K562 (cell line): ENCODE measurements around the gene SUMF2. TPM values are rescaled to one million over a fixed set of nuclear protein-coding genes. Genes with fewer than 3 reads are reported as not detected.
"Not testable (repeated sequence)": the region's sequence is repeated elsewhere in the genome, so short reads cannot be mapped to it uniquely, and the experiment has no call there.

Experiments used
- ATAC-seq: fragments of 200-7000 bp; cut with Tn5 transposase; 3 replicates; pipeline ENCODE4 v1.9.1; 2020; ENCODE audit warnings: moderate library complexity
- BruUV-seq: library from RNA; stranded (reverse); fragments of 400-500 nt; replicated peaks from 2 replicates; lab custom pipeline; 2021; lab: Mats Ljungman, UMichigan
- CTCF ChIA-PET: fragments of 300-600 bp; formaldehyde crosslinking; extraction: SDS; loops from one replicate; lab custom pipeline; 2021; ENCODE audit warnings: low intra/inter-chr PET ratio; lab: Yijun Ruan, JAX
- POLR2A ChIA-PET: fragments of 300-600, 350-650 bp; sonication (Branson Sonifier 250); formaldehyde crosslinking; extraction: SDS; loops from one replicate; lab custom pipeline; 2021; ENCODE audit warnings: antibody characterized with exemption, inconsistent platforms; lab: Yijun Ruan, JAX
- DNase-seq, 4 experiments: peaks; one replicate each; pipeline versions ENCODE4 v3.0.0 to v3.0.0-alpha.2; 2011 to 2018; ENCODE audit warnings: low spot score in 3 of 4, mixed read lengths in 3 of 4; ENCODE audit errors: extremely low read depth in 1 of 4
- FAIRE-seq: peaks from 2 replicates; lab custom pipeline; 2011; peaks lifted over from hg19 to GRCh38; lab: Jason Lieb, UNC
- H2AFZ ChIP-seq: 2 replicates; pipeline ENCODE4 v1.6.0; 2011; ENCODE audit warnings: low read depth, low read length, control low read depth, inconsistent platforms
- H3K27ac ChIP-seq: fragments of 200-600 bp; 3 replicates; pipeline ENCODE4 v1.8.0; 2011; ENCODE audit warnings: low read depth, mild to moderate bottlenecking, control low read depth, inconsistent platforms, low read length, moderate library complexity, mixed read lengths; ENCODE audit errors: extremely low read depth
- H3K27me3 ChIP-seq, 2 experiments: fragments of 300-600 bp in 1 of 2; 2 replicates in 1 of 2; 3 replicates in 1 of 2; pipeline versions ENCODE4 v1.6.0 to v1.8.0; 2011; ENCODE audit warnings: inconsistent platforms in 2 of 2, low read length in 2 of 2, mild to moderate bottlenecking in 1 of 2, mixed read lengths in 1 of 2, moderate library complexity in 1 of 2; ENCODE audit not compliant: control insufficient read depth in 2 of 2, insufficient read depth in 2 of 2
- H3K36me3 ChIP-seq: fragments of 300-600 bp; 3 replicates; pipeline ENCODE4 v1.8.0; 2011; ENCODE audit warnings: mild to moderate bottlenecking, low read length, inconsistent platforms; ENCODE audit not compliant: control insufficient read depth, insufficient read depth
- H3K4me1 ChIP-seq, 2 experiments: fragments of 200-600 bp in 1 of 2; replicated peaks in 1 of 2; 2 replicates in 1 of 2; 3 replicates in 1 of 2; pipeline versions ENCODE4 v1.5.1 to v1.8.0; 2011; ENCODE audit warnings: inconsistent platforms in 2 of 2, low read length in 2 of 2, mild to moderate bottlenecking in 1 of 2, mixed read lengths in 1 of 2, moderate library complexity in 1 of 2; ENCODE audit not compliant: control insufficient read depth in 2 of 2, insufficient read depth in 2 of 2
- H3K4me2 ChIP-seq: 2 replicates; pipeline ENCODE4 v1.6.1; 2011; ENCODE audit warnings: low read length, control low read depth, inconsistent platforms, mixed read lengths; ENCODE audit not compliant: insufficient read depth
- H3K4me3 ChIP-seq: fragments of 200-600 bp; sonication (generic), shearing (Covaris generic); 2 replicates; pipeline ENCODE4 v1.5.1; 2016; ENCODE audit warnings: control low read depth, inconsistent platforms
- H3K79me2 ChIP-seq: fragments of 200-600 bp; 3 replicates; pipeline ENCODE4 v1.8.0; 2011; ENCODE audit warnings: low read length, inconsistent platforms; ENCODE audit not compliant: control insufficient read depth, insufficient read depth
- H3K9ac ChIP-seq, 2 experiments: 2 replicates each; pipeline versions ENCODE4 v1.6.0 to v1.6.1; 2011; ENCODE audit warnings: low read depth in 2 of 2, low read length in 2 of 2, control low read depth in 1 of 2, inconsistent platforms in 1 of 2, mild to moderate bottlenecking in 1 of 2, mixed read lengths in 1 of 2; ENCODE audit not compliant: insufficient read depth in 1 of 2
- H3K9me1 ChIP-seq: one replicate; pipeline ENCODE4 v1.6.0; 2011; ENCODE audit warnings: inconsistent platforms, mild to moderate bottlenecking, low read length, moderate library complexity; ENCODE audit not compliant: control insufficient read depth, insufficient read depth
- H3K9me3 ChIP-seq: replicated peaks from 2 replicates; pipeline ENCODE4 v1.5.1; 2011; ENCODE audit warnings: low read depth, low read length, inconsistent platforms; ENCODE audit not compliant: control insufficient read depth, insufficient read depth
- H4K20me1 ChIP-seq: replicated peaks from 2 replicates; pipeline ENCODE4 v1.6.1; 2011; ENCODE audit warnings: low read length, inconsistent platforms, mixed read lengths; ENCODE audit not compliant: control insufficient read depth, insufficient read depth
- WGBS: fragments of 100-300 bp; shearing (Covaris generic); methylation state at CpG from one replicate; pipeline ENCODE4 v1.1.6; 2016; ENCODE audit warnings: low coverage, mixed read lengths; ENCODE audit not compliant: insufficient coverage; ENCODE audit errors: missing lambda C conversion rate; 5-methylcytosine and 5-hydroxymethylcytosine counted together
- in situ Hi-C: fragments of 300-500 bp; cut with MboI; formaldehyde crosslinking; loops from 4 replicates; pipeline ENCODE4 v1.15.0; 2018; ENCODE audit warnings: inconsistent platforms, mixed read lengths
- intact Hi-C: fragments of 100-400 bp; cut with micrococcal nuclease; formaldehyde crosslinking; loops from 2 replicates; pipeline ENCODE4 v1.14.2; 2022
- polyA plus RNA-seq, 8 experiments: library from polyadenylated mRNA; depleted of rRNA in 4 of 8; stranded (reverse) in 5 of 8; unstranded in 3 of 8; fragments of >200 nt; fragmentation: Nextera tagmentation in 2 of 8; fragmentation: Illumina TruSeq in 1 of 8; extraction: Ambion mirVana in 2 of 8; extraction: Trizol in 1 of 8; gene quantifications; 2 replicates each; pipeline versions ENCODE4 v1.2.1 to v1.2.3, GENCODE V29; 2011 to 2014; ENCODE audit warnings: inconsistent platforms in 1 of 8, missing spikeins in 1 of 8
- total RNA-seq, 7 experiments: library from RNA; depleted of rRNA in 6 of 7; stranded (reverse); fragments of >200 nt in 6 of 7; fragmentation: Illumina TruSeq in 2 of 7; extraction: Trizol in 2 of 7; gene quantifications; 2 replicates each; pipeline versions ENCODE4 v1.2.1 to v1.2.3, GENCODE V29; 2011 to 2021; ENCODE audit warnings: low replicate concordance in 1 of 7
- TF ChIP-seq, protein P1 (sequence below): fragments of 450-650 bp; formaldehyde crosslinking; IDR thresholded peaks from 2 replicates; pipeline ENCODE4 v1.4.0; 2022; ENCODE audit warnings: mild to moderate bottlenecking, moderate library complexity

The SUMF2 gene
- total and polyA plus RNA-seq, 9 of the 15 experiments (the other 6 are each of a cell fraction or from before 2014, with no cell fraction given), result 39.0 to 113 (median 67.7) TPM

- TF ChIP-seq, protein P1, sequence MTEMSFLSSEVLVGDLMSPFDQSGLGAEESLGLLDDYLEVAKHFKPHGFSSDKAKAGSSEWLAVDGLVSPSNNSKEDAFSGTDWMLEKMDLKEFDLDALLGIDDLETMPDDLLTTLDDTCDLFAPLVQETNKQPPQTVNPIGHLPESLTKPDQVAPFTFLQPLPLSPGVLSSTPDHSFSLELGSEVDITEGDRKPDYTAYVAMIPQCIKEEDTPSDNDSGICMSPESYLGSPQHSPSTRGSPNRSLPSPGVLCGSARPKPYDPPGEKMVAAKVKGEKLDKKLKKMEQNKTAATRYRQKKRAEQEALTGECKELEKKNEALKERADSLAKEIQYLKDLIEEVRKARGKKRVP, result no peak
- POLR2A ChIA-PET, result interaction anchor here (1.4 kb wide), 1 partner anchor 10 kb away, joined by 3 read pairs; no protein-coding TSS in a partner anchor
- H3K27ac ChIP-seq, result no peak overlapping the region
- H3K36me3 ChIP-seq, result peaks cover 12% of the 10 kb centered on the region; the same call in 1 of the 3 replicates
- H3K79me2 ChIP-seq, result no peaks in the 10 kb centered on the region
- CTCF ChIA-PET, result no interaction called here
- DNase-seq (no peak), FAIRE-seq (no peak), ATAC-seq (no peak)
- no peak overlapping the region for H3K4me3 ChIP-seq
- no peaks in the 10 kb centered on the region for H3K9me1 ChIP-seq
- BruUV-seq, result no TSS peak
- H3K9ac ChIP-seq, result no peak overlapping the region
- H3K27me3 ChIP-seq, result no peaks in the 10 kb centered on the region
- H4K20me1 ChIP-seq, result no peaks in the 10 kb centered on the region
- H3K9me3 ChIP-seq, result no peaks in the 10 kb centered on the region
- H3K4me1 ChIP-seq, result peaks cover 3 to 11% of the 10 kb centered on the region in 2 experiments; a peak in 3 of 5 replicates
- H3K4me2 ChIP-seq, result no peak overlapping the region
- in situ Hi-C loops, result no loop called here
- H2AFZ ChIP-seq, result no peak overlapping the region
- WGBS, result 95% methylated on average over 8 of the region's 8 CpGs
- intact Hi-C loops, result loop anchor here (5.0 kb wide), 1 partner anchor 37 kb away; no protein-coding TSS in a partner anchor
Measured at GRCh38 chr7:56030340-56030739, 33.7 kb upstream of the SUMF2 start.

DNA sequence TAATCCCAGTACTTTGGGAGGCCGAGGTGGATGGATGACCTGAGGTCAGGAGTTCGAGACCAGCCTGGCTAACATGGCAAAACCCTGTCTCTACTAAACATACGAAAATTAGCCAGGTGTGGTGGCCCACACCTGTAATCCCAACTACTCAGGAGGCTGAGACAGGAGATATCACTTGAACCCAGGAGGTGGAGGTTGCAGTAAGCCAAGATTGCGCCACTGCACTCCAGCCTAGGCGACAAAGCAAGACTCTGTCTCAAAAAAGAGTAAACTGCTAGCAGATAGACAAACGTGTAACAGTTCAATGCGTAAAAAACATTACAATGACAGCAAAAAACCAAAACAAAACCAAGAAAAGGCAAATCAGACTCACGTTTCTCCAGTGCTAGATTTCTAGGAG is 32.5 kb upstream of the SUMF2 start:
- H3K27me3 ChIP-seq, H2AFZ ChIP-seq, H3K4me3 ChIP-seq, FAIRE-seq, ATAC-seq, H4K20me1 ChIP-seq, H3K4me2 ChIP-seq, CTCF ChIA-PET, DNase-seq, BruUV-seq, H3K79me2 ChIP-seq, H3K9ac ChIP-seq, in situ Hi-C loops, H3K9me3 ChIP-seq, H3K27ac ChIP-seq, H3K9me1 ChIP-seq, POLR2A ChIA-PET: not testable (repeated sequence)
- Histone ChIP-seq H3K36me3 (peaks cover 12% of the 10 kb centered on the region; the same call in 1 of the 3 replicates), H3K4me1 (peaks cover 3 to 11% of the 10 kb centered on the region in 2 experiments; a peak in 3 of 5 replicates)
- intact Hi-C loops, result loop anchor here (5.0 kb wide), 1 partner anchor 36 kb away; no protein-coding TSS in a partner anchor
- 73% methylated on average over 8 of the region's 8 CpGs for WGBS

GRCh38 chr7:56032578-56032977 is 31.5 kb upstream of the SUMF2 start:
- WGBS, result 71% methylated on average over 1 of the region's 7 CpGs
- CTCF ChIA-PET, result not testable (repeated sequence)

More at GRCh38 chr7:56032578-56032977, 31.5 kb upstream of the SUMF2 start:
- Histone ChIP-seq H3K36me3 (peaks cover 11% of the 10 kb centered on the region; the same call in 1 of the 3 replicates), H3K4me1 (peaks cover 3 to 11% of the 10 kb centered on the region in 2 experiments; a peak in 3 of 5 replicates)
- in situ Hi-C loops, H3K4me3 ChIP-seq, DNase-seq, H3K9me1 ChIP-seq, ATAC-seq, H3K27me3 ChIP-seq, H2AFZ ChIP-seq, FAIRE-seq, H4K20me1 ChIP-seq, H3K4me2 ChIP-seq, H3K79me2 ChIP-seq, H3K9me3 ChIP-seq, H3K9ac ChIP-seq, H3K27ac ChIP-seq, BruUV-seq: not testable (repeated sequence)
- POLR2A ChIA-PET, result interaction anchor here (2.1 kb wide), 1 partner anchor 18 kb away, joined by 12 read pairs; the partner anchor contains the start of genes CCT6A and PSPH
- intact Hi-C loops, result loop anchor here (5.0 kb wide), 1 partner anchor 35 kb away; no protein-coding TSS in a partner anchor
